HG03442 (cell line): ENCODE data around the gene ITGAE.

ENCODE experiments used
- ATAC-seq: cut with Tn5 transposase; IDR thresholded peaks from one replicate; pipeline ENCODE4 v1.9.1; 2021; ENCODE audit warnings: mild to moderate bottlenecking, moderate library complexity; ENCODE audit not compliant: unreplicated experiment

ITGAE gene

DNA sequence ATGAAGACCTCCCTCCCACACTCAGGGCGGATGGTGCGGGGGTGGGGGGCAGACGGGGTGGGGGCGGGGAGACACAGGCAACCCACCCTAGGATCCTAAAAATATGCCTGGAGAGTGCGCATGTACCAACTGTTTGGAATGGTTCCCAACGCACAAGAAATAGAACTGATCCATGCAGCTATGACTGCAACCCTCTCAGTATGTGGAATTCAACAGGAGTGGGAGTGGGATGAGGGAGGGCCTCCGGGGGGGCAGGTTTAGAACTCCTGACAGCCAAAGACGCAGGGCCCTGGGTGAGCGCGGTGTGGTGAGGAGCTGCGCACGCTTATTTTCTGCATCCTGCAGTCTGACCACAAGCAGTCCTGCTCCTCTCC, 103.9 kb downstream of the ITGAE start:
- no peak for ATAC-seq

- ATAC-seq = no peak
Observed at GRCh38 chr17:3695723-3696411, 105.1 kb downstream of the ITGAE start, which contains the start of gene P2RX5. TSS of gene P2RX5 (minus strand) at chr17:3696155. CDS start at chr17:3696005, 150 bp downstream.

DNA sequence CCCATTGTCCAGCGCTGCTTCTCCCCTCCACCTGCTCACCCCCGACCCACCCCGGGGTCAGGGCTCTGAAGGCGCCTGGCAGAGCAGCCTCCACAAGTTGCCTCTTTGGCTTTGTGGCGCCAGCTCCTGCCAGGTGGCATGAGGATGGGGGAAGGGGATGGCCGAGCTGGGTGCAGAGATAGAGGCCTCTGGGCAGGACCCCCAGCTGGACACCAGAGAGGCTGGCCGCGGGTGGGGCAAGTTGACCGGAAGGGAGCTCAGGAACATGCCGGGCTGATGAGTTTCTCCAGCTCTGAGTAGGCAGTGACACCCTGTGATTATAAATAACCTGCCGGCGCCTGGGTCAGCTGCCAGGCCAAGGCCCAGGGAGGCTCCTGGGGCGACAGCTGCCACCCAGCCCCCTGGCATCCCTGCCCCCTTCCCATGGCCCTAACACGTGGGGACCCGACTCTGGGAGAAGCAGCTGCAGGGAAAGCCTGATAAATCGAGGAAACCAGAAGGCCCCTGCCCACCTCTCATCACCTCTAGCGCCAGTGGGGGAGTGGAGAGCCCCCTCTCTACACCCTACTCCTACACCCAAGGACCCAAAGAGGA, 105.8 kb downstream of the ITGAE start:
- no peak for ATAC-seq

GRCh38 chr17:3693829-3694231, 107.2 kb downstream of the ITGAE start:
- ATAC-seq = peak; percentile 50

- ATAC-seq = no peak
Observed at GRCh38 chr17:3693141-3693540, 107.8 kb downstream of the ITGAE start.

DNA sequence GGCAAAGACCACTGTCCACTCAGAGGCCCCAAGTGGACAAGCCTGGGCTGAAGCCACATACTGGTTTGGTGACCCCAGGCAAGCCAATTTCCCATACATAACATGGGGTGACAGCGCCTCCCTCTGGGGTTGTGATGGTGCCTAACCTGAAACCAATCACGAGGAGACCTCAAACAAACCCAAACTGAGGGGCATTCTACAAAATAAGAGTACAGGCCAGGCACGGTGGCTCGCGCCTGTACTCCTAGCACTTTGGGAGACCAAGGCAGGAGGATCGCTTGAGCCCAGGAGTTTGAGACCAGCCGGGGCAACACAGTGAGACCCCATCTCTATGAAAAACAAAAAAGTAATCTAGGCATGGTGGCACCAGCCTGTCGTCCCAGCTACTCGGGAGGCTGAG, 108.6 kb downstream of the ITGAE start:
- ATAC-seq = no peak

- no peak for ATAC-seq
Observed at GRCh38 chr17:3691617-3692067, 109.3 kb downstream of the ITGAE start.

DNA sequence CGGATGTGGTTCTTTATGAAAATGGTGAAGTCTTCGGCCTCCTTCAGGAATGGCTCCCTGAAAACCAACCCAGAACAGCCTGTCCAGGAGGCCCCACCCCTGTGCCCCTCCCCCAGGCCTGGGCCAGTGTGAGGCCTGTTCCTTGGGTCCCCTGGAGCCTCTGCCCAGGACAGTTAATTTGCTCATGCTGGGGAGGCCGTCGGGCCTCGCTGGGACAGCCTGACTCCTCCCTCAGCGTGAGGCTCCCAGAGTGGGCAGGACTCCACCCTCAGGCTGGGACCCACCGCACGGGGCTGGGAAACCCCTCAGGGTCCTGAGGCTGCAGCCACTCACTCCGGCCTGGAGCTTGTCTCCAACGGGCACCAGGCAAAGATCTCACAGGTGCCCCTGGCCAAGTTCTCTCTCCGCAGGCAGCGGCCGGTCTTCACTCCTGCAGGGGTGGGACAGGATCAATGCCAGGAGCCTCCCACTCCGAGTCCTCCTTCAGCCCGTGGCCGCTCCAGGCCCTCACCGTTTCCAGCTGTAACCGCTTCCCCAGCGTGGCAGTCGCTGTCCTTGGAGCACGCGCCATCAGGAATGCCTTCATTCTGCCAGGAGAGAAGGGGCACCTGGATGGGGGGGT, 110.8 kb downstream of the ITGAE start:
- ATAC-seq = no peak

DNA sequence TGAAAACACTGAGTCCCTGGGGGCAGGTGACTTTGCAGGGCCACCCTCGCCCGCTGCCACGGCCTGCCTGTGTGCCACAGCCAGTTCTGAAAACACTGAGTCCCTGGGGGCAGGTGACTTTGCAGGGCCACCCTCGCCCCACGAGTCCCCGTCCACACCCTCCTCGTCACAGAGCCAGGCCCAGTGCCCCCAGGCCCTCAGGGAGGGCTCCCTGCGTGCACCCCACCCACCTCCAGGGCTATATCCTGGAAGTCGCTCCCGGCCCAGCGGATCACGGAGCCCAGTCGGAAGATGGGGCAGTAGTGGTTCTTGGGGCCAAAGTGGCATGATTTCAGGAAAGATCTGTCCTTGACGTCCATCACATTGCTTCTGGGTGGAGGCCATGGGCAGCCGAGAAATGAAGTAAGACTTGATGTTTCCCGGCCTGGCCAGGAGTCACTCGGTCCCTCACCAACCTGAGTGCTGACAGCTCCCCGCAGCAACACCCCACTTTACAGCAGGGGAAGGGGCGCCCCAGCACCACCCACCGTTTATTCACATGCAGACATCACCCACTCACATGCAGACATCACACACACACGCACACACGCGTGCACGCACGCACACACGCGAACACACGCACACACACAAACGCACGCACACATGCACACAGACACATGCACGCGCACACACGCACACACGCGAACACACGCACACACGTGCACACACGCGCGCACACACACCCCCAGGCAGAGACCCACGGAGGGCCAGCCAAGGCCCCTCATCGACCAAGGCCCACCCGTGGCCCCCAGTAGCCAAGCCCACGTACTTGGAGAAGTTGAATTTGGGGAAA, 111.5 kb downstream of the ITGAE start:
- ATAC-seq = no peak

DNA sequence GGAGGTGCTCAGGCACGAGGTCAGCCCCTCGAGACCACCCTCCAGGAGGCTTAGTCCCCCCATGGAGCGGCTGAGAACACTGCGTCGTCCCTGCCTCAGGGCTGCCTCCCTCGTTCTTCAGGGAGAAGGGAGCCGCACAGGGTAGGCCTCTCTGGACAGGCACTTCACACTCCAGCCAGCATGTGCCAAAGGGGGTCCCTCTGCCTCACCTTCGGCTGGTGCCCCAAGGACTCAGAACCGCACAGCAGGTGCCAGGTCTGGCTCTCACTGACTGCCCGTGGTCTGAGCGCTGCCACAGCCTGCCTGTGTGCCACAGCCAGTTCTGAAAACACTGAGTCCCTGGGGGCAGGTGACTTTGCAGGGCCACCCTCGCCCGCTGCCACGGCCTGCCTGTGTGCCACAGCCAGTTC, 112.1 kb downstream of the ITGAE start:
- no peak for ATAC-seq

GRCh38 chr17:3688027-3688553, 112.9 kb downstream of the ITGAE start:
- ATAC-seq = no peak

DNA sequence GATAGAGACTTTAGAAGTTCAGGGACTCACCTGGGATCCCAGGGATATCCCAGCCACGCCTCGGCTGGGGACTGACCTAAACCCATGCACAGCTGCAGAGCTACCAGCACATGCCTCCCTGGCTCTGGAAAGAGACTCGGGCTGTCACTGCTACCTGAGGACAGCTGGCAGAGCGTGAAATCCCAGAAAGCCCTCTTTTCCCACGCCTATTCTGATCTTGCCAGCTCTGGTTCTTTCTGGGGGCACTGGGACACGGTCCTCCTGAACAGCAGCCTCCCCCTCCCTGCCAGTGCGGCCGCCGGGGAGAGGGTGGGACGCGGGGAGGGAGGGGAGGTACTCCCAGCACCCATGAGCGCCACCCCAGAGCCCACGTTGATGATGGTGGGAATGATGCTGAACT, 115.8 kb downstream of the ITGAE start:
- ATAC-seq = no peak

DNA sequence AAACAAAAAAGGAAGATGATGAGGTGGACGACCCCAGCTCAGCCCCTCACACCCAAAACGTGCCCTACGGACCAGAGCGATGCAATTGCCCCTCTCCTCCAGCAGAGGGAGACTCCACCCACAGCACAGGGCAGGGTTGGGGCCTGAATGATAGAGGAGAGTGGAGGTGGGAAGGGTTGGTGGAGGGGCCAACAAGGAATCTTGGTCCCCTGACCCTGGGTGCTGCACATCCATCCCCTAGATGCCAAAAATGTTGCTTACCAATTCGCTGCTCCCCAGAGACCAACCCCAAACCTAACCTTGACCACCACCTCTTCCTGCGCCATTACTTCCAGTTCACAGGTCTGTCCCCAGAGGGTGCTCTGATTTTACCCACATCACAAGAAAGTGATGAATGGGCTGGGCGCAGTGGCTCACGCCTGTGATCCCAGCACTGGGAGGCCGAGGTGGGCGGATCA, 117.9 kb downstream of the ITGAE start:
- no peak for ATAC-seq

- ATAC-seq = no peak
Observed at GRCh38 chr17:3682033-3682432, 119.0 kb downstream of the ITGAE start.

DNA sequence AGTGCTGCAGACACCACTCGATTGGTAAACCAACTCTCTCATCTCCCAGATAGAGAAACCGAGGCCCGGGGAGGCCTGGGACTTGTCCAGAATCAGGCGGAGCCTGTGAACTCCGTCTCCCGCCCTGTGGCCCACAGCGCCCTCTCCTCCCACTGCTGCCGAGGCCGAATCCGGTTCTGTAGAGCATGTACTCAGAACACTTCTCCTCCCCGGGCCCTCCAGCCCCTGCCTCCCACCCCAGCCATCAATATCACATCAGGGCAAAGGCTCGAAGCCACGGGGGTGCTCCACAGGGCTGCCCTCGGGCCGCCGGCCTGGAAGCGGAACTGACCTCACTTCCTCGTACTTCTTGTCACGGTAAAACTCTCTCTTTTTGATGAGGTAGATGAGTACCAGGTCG, 119.4 kb downstream of the ITGAE start:
- ATAC-seq = no peak

DNA sequence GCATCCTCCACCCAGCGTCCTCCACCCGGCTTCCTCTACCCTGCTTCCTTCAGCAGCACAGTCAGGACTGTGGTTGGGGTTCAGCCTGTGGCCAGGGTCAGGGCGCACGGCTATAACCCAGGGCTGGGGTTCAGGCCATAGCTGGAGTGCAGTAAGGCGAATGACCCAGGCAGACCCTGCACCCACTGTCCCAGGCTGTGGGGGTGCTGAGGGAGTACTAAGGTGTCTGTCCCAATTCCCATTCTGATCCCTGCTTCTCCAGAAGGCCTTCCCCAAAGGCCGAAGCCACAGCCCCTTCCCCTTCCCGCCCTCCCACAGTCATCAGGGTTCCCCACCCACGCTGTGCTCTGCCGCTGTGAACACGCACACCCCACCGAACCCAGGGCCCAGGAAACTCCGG, 119.9 kb downstream of the ITGAE start:
- ATAC-seq = no peak

DNA sequence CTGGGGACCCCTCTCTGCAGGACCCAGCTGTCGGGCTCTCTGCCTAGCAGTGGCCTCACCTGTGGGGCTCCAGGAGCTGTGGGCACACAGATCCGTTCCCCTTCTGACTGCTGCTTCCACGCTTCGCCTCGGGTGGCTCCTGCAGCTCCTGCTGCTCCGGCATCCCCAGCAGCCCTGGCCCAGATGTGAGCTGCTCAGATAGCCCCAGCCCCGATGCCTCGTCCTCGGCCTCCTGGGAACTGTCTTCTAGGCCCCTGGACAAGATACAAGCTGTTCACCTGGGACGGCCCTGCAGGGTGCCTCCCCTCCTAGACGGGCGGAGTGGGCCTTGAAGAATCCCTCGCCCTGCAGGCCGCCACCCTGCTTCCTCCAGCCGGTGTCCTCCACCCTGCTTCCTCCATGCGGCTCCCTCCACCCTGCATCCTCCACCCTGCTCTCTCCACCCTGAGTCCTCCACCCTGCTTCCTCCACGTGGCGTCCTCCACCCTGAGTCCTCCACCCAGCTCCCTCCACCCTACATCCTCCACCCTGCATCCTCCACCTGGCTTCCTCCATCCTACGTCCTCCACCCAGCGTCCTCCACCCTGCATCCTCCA, 121.4 kb downstream of the ITGAE start:
- ATAC-seq = no peak

DNA sequence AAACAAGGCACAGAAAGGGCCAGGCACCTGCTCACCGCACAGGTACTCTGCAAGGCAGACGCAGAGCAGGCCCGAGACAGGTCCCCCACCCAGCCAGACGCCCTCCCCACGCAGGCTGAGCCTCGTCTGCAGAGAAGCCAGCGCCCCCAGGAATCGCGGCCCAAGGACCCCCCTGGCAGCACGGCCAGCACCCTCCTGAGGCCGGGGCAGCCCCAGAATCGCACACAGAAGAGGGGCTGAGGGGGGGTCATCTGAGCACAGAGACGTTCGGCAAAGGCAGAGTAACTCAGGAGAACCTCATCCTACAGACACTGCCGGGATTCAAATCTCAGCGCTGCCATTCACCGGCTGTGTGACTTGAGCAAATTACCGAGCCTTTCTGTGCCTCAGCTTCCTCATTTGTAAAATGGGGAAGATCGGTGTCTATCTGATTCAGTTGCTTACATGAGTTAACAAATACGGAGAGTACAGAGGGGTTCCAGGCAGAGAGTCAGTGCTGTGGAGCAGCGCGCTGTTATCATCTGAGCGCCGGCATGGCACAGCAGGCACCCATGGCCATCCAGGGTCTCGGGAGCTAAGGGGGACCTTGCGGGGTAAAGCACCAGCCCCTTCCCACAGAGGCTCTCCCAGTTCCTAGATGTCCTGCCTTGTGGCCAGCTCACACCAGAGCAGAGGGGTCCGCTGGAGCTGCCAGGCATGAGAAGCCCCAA, 122.0 kb downstream of the ITGAE start:
- no peak for ATAC-seq

- no peak for ATAC-seq
Observed at GRCh38 chr17:3678095-3678820, 122.7 kb downstream of the ITGAE start.
